ENCODE results near the gene TM4SF1.
"Not testable (repeated sequence)": the region's sequence is repeated elsewhere in the genome, so short reads cannot be mapped to it uniquely, and the experiment has no call there.

Gene TM4SF1

GRCh38 chr3:149393345-149394160 is 16.1 kb upstream of the TM4SF1 start:
- DNase-seq, result no peak

DNA sequence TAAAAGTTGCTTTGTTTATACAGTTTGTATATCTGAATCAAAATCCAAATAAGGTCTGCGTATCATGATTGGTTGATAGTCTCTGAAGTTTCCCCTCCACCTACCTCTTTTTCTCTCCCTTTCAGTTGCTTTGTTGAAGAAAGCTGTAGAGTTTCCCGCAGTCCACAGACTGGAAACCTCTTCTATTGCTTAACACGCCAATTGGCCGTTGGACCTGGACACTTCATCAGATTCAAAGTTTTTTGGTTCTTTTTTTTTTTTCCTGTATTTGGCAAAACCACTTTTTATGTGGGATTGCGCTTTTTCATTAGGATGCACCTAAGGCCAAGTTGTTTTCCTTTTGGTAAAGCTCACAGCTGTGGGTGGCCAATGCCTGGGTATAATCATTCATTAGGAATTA is 14.5 kb upstream of the TM4SF1 start:
- no peak for DNase-seq

GRCh38 chr3:149390772-149391212 is 13.3 kb upstream of the TM4SF1 start:
- DNase-seq, result no peak

DNA sequence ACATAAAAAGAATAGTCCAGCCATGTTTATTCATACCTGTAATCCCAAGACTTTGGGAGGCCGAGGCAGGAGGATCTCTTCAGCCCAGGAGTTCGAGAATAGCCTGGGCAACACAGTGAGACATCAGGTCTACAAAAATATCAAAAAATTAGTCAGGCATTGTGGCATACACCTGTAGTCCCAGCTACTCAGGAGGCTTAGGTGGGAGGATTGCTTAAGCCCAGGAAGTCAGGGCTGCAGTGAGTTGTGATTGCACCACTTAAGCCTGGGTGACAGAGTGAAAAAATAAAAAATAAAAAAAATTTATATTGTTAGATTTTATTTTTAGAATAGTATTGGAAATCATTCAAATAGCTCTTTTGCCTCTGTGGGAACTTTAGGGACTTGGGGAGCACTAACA is 12.8 kb upstream of the TM4SF1 start:
- DNase-seq, result no peak

DNA sequence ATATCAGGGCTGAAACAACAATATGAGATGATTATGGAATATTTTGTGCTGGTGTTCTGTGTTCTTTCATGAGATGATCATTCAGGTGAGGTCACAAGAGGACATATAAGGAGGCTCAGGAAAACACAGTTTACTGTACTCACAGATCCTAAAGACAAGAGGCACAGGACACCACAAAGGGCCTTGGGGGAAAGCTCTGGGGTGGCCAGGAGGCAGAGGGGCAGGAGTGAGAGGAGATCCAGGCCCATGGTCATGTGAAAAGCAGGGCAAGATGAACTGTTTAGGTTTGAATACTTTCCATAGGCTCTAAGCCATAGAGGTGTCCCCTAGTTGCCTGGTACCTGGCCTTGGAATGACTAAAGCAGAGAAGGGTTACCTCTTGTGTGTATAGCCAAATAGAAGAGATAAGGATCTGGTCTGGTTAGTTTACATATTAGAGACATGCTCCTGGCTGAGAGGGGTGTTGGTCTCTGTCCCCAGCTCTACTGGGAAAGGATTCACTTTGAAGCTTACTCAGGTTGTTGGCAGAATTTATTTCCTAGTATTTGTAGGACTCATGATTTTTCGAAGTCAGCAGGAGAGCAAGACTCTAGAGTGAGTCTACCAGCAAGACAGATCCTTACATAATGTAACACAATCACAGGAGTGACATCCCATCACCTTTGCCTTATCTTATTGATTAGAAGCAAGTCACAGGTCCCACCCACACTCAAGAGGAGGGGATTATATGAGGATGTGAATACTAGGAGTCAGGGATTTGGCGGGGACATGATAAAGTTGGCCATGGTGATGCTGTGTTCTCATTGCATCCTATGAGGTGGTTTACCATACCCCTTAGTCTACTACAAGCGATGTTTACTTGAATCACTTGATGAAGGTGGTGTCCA is 11.3 kb upstream of the TM4SF1 start:
- no peak for DNase-seq

DNA sequence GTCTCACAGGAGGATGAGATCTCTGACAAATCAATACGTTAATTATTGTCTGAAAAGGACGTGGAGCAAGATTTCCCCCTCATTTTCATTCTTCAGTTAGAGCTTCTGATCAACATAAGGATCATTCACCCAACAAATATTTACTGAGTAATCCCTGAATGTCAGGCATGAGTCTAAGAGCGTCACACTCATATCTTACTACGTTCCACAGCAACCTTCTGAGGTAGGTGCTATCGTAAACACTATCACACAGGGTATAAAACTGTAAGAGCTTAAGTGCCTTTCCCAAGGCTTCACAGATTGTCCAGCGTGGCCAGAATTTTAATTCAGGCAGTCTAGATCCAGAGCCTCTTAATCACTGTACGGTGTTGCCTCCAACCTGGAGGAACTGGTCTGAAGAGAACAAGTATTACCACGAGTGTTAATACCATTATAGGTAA is 10.6 kb upstream of the TM4SF1 start:
- DNase-seq, result no peak

DNA sequence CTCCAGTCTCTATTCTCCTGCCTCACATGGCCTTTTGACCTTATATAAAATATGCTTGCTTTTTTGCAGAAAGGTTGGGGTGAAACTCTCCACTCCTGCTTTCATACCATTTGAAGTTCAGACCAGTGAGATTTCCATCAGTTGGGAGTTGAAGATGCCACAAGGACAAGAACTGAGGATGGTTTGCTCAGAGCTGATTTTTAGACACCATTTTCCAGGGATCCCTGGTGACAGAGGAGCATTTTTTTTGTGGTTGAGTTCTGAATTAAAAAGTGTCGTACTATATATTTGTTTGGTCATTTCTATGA is 8.8 kb upstream of the TM4SF1 start:
- DNase-seq, result no peak

DNA sequence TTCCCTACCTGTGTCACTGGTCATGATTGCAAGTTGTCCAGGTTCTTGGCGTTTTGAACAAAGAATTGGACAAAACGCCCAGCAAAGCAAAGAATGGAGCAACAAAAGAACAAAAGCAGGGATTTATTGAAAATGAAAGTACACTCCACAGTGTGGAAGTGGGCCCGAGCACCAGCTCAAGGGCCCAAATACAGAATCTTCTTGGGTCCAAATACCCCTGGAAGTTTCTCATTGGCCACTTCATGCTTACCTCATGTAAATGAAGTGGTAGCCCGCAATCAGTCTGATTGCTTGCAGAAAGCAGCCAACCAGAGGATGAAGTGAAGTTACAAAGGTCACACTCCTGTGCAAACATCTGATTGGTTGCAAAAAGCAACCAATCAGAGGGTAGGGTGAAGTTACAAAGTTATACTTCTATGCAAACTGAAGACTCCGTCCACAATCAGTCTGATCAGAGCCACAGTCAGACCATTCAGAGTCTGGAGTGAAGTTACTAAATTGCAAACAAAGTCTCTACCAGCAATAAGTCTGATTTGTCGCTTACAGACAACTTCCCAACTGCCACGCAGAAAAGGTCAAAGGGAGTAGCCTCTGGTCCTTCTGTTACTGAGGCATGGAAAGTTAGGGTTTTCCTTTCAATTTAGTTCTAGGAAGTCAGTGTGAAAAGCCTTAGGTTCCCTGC is 8.3 kb upstream of the TM4SF1 start:
- DNase-seq, result no peak

GRCh38 chr3:149384911-149385321 is 7.5 kb upstream of the TM4SF1 start:
- no peak for DNase-seq

GRCh38 chr3:149384167-149384566 is 6.7 kb upstream of the TM4SF1 start:
- no peak for DNase-seq

DNA sequence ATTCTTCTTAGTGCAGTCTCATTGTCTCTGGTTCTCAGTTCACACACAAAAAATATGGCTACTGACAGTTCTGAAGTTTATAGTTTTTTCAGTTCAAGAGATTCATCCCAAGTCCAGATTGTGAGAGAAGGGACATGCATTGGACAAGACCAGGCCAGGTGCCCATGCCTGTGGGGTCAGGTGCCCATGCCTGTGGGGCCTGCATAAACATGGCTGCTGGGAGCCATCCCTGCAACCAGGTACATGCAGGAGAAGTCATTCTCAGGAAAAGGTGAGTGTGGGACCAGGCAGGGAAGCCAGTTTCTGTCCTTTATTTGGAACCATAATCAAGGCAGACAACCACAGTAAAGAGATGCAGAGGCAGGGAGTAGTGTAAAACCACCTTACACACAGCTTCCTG is 6.3 kb upstream of the TM4SF1 start:
- DNase-seq, result no peak

DNA sequence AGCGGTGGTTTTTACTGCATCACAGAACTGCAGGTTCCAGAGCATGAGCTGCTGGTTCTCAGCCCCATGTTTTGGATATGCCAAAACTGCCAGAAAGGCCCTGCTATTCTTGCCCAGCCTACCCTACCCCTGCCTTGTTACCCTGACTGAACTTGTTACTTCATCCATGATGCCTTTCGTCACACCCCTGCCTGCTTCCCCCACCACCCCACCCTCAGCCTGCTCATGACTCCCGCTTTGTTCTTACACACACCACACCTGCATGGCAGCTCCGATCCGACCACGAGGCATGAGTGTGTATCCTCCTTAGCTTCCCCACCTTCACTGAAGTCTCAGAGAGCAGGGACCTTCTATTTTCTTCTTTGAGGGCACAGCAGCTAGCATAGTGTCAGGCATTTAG is 5.1 kb upstream of the TM4SF1 start:
- DNase-seq, result no peak

- no peak for DNase-seq
These were observed 4.6 kb upstream of the TM4SF1 start for GRCh38 chr3:149382101-149382467.

DNA sequence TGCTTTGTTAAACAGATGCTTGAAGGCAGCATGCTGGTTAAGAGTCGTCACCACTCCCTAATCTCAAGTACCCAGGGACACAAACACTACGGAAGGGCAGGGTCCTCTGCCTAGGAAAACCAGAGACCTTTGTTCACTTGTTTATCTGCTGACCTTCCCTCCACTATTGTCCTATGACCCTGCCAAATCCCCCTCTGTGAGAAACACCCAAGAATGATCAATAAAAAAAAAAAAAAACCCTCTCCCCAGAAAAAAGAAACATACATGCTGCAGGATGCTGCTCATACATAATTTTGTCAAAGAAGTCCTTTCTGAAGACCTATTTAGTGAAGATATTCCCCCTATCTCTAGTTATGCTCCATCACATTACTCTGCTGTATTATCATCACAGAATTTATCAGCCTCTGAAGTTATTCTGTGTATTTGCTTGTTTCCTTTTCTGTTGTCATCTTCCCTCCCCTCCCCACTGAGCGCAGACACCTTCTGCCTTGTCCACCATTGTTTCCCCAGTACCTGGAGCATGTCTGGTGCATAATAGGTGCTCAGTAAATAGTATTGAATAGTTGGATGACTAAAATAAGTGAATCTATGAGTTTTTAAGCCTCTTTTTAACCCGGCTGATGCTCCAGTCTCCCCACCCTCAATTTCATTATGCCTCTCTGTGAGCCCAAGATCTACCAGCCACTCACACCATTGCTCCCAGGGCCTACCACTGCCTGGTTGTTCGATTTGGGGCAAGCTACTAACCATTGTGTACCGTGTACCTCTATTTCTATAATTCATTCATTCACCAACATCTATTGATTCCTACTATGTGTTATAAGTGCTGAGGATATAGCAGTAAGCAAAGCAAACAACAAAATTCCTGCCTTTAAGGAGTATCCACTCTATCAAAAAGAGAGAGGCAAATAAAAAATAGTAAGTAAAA is 4.0 kb upstream of the TM4SF1 start:
- no peak for DNase-seq

GRCh38 chr3:149380220-149380619 is 2.8 kb upstream of the TM4SF1 start:
- DNase-seq, result not testable (repeated sequence)

DNA sequence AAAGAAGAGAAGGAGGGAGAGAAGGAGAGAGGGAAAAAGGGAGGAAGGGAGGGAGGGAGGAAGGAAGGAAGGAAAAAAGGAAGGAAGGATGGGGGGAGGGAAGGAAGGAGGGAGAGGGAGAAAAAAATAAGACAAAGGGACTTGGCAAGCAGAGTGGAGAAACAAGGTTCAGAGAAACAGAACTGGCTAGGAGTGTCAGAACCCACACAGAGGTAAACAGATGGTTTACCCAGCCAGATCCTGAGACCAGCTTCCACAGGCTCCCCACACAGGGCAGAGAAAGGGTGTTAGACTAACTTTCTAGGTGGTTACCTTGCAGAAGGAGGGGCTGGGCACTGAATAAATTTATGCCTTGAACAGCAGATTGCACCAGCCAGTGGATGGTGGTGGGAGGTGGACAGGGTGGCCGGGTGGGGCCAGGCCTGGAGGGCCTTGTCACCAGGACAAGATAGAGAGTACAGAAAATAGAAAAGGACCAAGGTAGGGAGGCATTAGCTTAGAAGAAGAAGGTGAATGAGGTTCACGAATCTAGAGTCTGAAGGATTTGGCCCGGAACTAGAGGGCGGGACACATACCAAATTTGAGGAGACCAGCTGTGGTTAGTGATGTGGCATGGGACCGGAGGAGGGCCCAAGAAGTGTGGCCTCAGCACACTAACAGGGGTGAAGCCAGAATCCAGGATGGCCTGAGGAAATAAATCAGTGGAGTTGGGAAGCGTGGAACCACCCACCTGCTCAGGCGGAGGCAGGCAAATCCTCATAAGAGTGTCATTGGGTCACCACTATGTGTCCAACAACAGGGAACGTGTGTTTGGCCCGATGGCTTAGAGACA is 1.2 kb upstream of the TM4SF1 start:
- DNase-seq, result no peak

GRCh38 chr3:149376718-149377407 is 586 bp downstream of the TM4SF1 start:
- no peak for DNase-seq

DNA sequence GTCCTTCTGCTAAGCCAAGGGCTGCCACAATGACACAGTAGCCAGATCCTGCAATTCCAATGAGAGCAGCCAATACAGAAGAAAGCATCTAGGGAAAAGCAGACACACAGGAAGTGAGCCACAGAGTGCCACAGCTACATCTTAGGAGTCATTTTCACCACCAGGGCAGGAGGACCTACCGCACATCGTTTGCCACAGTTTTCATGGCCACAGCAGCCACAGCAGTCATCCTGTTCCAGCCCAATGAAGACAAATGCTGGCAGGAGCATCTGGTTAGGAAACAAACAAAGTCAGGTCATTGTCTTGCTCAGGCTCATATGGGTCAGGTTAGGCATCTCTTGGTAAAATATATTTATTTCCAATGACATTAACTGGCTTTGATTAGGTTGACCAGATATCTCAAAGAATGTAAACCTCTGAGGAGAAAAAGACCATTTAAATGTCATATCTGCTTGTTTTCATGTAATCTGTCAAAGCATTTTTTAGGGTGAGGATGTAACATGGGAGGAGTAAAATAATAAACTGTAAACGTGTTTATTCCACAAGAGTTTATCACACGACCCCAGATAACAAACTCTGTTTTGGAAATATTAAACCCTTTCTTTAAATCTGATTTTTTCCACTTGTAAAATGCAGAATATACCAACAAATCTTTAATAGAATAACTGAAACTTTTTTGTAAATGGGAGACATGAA is 1.8 kb downstream of the TM4SF1 start:
- no peak for DNase-seq

DNA sequence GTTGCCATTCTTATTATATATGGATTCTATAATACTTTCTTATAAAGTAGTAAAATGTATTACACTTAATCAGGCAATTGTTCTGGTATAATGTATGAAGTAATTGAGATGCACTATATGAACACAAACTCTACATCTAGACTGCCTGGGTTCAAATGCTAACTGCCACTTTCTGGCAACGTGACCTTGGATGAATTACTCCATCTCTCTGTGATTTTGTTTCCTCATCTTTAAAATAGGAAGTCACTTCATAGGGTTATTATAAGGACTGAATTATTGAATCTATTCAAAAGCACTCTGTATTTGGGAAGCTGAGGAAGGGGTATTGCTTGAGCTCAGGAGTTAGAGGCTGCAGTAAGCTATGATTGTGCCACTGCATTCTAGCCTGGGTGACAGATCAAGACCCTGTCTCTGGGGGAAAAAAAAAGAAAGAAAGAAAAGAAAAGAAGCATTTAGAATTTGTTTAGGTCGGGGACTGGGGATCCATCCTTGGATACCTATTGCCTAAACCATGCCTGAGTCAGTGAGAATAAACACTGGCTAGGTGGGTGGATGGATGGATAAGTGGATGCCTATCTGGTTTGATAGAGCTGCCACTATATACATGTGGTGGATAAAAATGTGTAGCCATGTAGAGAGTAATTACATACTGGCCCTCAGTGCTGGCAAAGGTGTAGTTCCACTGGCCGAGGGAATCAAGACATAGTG is 2.5 kb downstream of the TM4SF1 start:
- DNase-seq, result no peak

GRCh38 chr3:149374391-149374790 is 3.1 kb downstream of the TM4SF1 start:
- no peak for DNase-seq
